ENCODE measurements around the gene TLR6.

DNA sequence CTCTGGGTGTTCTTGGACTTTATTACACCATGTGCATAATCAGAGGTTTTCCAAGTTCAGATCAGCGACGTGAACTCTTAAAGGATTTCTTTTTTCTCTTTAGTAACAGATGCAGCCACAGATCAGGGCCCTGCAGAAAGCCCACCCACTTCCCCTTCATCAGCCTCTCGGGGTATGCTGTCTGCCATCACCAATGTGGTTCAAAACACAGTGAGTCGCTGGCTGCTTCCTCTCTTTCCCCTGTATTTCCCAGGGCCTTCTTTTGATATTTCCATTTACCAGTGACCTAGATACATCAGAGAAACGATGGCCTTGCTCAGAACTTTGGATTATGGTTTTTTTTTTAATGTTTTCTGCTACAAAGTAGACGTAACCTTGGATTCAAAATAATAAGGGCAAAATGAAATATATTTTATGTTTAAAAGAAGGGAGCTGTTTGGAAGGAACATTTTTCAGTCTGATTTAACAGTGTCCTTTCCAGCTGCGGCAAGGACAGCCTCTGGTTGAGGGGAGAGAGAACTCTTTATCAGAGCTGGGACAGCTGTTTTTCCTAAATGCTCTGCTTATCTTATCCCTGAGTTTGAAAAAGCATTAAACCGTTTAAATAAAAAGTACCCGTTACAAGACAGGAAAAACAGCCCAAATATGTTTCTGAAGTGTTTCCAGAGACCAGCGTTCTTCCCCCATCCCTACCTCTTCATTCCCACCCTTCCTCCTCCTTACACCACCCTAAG lies 49.2 kb upstream of the TLR6 start:
- TF ChIP-seq, protein P1, sequence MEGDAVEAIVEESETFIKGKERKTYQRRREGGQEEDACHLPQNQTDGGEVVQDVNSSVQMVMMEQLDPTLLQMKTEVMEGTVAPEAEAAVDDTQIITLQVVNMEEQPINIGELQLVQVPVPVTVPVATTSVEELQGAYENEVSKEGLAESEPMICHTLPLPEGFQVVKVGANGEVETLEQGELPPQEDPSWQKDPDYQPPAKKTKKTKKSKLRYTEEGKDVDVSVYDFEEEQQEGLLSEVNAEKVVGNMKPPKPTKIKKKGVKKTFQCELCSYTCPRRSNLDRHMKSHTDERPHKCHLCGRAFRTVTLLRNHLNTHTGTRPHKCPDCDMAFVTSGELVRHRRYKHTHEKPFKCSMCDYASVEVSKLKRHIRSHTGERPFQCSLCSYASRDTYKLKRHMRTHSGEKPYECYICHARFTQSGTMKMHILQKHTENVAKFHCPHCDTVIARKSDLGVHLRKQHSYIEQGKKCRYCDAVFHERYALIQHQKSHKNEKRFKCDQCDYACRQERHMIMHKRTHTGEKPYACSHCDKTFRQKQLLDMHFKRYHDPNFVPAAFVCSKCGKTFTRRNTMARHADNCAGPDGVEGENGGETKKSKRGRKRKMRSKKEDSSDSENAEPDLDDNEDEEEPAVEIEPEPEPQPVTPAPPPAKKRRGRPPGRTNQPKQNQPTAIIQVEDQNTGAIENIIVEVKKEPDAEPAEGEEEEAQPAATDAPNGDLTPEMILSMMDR (conservative IDR thresholded peaks at IDR 0.05; ENCODE audit: low read length) = no peak
- TF ChIP-seq EZH2phosphoT487 (IDR thresholded peaks at IDR 0.05; ENCODE audit: borderline replicate concordance) = no peak

Measured in Loucy (cell line).